Gastrocnemius medialis (tissue), 4 donors: ENCODE results near the gene N4BP2.

Experiments used
- CTCF ChIP-seq, 5 experiments: fragments of 450-650 bp in 3 of 5; fragments of 200-600 bp in 2 of 5; sonication (generic) in 2 of 5; IDR thresholded peaks in 4 of 5; conservative IDR thresholded peaks in 1 of 5; 1 replicate in 4 of 5; 2 replicates in 1 of 5; pipeline ENCODE4 v1.5.1; 2016 to 2019; ENCODE audit warnings: antibody characterized with exemption in 5 of 5, mild to moderate bottlenecking in 3 of 5, moderate library complexity in 3 of 5
- POLR2A ChIP-seq, 2 donors: fragments of 450-650 bp; IDR thresholded peaks; one replicate each; pipeline ENCODE4 v1.6.1; 2017; ENCODE audit warnings: antibody characterized with exemption in 2 of 2, mild to moderate bottlenecking in 2 of 2, moderate library complexity in 2 of 2

- no peak for TF ChIP-seq CTCF (IDR thresholded peaks at IDR 0.05 in 4 of 5, conservative IDR thresholded peaks at IDR 0.05 in 1 of 5)
- TF ChIP-seq POLR2A (IDR thresholded peaks at IDR 0.05), result no peak
Measured at GRCh38 chr4:40124690-40125089, 68.0 kb downstream of the N4BP2 start.
